Brain pericyte (primary cell): ENCODE results near the gene TKTL2.
"Not testable (repeated sequence)": the region's sequence is repeated elsewhere in the genome, so short reads cannot be mapped to it uniquely, and the experiment has no call there.

Experiments
- DNase-seq: peaks from one replicate; pipeline ENCODE4 v3.0.0-alpha.2; 2012; ENCODE audit warnings: low read depth, low spot score

TKTL2 gene

GRCh38 chr4:163448540-163449203 lies 24.9 kb downstream of the TKTL2 start:
- DNase-seq, result no peak

- no peak for DNase-seq
Observed at GRCh38 chr4:163447481-163447880, 26.1 kb downstream of the TKTL2 start.

GRCh38 chr4:163447023-163447422 lies 26.5 kb downstream of the TKTL2 start:
- DNase-seq, result not testable (repeated sequence)

- DNase-seq, result no peak
Observed at GRCh38 chr4:163440040-163440439, 33.5 kb downstream of the TKTL2 start.
